LNCaP clone FGC (cell line): Measurements from ENCODE around the gene RCC2.

ENCODE experiments used
- DNase-seq: peaks from one replicate; pipeline ENCODE4 v3.0.0-alpha.2; 2011; ENCODE audit warnings: low read depth
- H3K4me3 ChIP-seq: 2 replicates; pipeline ENCODE4 v1.5.1; 2011; ENCODE audit warnings: mild to moderate bottlenecking, low read depth, low read length, control low read depth
- TF ChIP-seq, protein P1 (sequence below): IDR thresholded peaks from 2 replicates; pipeline ENCODE4 v1.5.1; 2012; ENCODE audit warnings: mild to moderate bottlenecking; ENCODE audit not compliant: control insufficient read depth, insufficient read depth; ENCODE audit errors: extremely low read depth

The RCC2 gene

GRCh38 chr1:17437260-17437579, 2.3 kb downstream of the RCC2 start:
- H3K4me3 ChIP-seq = peak overlapping the region; percentile 58
- DNase-seq = no peak
- TF ChIP-seq, protein P1, sequence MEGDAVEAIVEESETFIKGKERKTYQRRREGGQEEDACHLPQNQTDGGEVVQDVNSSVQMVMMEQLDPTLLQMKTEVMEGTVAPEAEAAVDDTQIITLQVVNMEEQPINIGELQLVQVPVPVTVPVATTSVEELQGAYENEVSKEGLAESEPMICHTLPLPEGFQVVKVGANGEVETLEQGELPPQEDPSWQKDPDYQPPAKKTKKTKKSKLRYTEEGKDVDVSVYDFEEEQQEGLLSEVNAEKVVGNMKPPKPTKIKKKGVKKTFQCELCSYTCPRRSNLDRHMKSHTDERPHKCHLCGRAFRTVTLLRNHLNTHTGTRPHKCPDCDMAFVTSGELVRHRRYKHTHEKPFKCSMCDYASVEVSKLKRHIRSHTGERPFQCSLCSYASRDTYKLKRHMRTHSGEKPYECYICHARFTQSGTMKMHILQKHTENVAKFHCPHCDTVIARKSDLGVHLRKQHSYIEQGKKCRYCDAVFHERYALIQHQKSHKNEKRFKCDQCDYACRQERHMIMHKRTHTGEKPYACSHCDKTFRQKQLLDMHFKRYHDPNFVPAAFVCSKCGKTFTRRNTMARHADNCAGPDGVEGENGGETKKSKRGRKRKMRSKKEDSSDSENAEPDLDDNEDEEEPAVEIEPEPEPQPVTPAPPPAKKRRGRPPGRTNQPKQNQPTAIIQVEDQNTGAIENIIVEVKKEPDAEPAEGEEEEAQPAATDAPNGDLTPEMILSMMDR = no peak

DNA sequence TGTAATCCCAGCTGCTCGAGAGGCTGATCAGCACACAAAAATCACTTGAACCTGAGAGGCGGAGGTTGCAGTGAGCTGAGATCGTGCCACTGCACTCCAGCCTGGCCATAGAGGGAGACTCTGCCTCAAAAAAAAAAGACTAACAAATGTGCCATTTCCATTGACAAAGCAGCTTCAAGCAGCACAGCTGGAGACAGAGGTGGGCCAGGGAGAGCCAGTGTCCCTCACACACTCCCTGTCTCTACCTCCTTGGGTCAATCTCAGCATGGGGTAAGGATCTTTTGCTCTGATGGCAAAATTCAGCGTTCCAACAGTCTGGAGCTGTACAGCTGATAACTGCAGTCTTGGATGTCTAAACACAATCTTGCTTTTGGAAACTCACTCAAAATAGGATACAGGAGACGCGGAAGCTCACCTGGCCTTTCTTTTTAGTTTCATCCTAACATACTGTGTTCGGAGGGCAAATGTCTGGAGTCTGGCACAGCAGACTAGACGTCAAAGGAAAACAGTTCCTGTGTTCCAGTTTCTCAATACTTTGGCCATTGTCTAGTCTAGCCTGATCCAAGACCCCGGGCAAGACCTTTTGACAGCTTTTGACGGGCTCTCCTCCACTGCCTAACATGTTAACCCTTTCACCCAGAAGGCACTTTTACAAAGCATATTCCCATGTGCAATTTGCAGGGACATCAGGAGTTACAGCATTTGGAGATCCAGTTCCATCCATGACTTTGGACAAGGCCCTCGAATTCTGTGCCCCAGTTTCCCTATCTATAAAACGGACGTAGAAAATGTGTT, 2.9 kb downstream of the RCC2 start:
- no peak for DNase-seq
- H3K4me3 ChIP-seq = peak overlapping the region; percentile 58
- TF ChIP-seq, protein P1 = no peak

DNA sequence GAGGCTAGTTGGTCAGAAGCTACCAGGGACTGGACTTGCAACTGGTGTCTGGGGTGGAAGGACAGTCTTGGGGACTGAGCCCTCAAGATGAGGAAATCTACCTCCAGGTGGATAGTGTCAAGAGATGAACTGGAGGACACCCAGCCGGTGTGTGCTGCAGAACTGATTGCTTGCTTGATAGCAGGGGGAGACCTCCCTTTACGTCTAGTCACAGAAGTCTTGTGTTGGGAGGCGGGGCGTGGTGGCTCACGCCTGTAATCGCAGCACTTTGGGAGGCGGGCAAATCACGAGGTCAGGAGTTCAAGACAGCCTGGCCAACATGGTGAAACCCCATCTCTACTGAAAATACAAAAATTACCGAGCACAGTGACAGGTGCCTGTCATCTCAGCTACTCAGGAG, 4.9 kb downstream of the RCC2 start:
- DNase-seq = no peak
- no peak overlapping the region for H3K4me3 ChIP-seq
- TF ChIP-seq, protein P1 = no peak

GRCh38 chr1:17434016-17434415, 5.5 kb downstream of the RCC2 start:
- no peak for DNase-seq
- no peak overlapping the region for H3K4me3 ChIP-seq
- TF ChIP-seq, protein P1 = no peak

- no peak overlapping the region for H3K4me3 ChIP-seq
- TF ChIP-seq, protein P1 = no peak
- DNase-seq = no peak
Observed at GRCh38 chr1:17433261-17433660, 6.2 kb downstream of the RCC2 start.

DNA sequence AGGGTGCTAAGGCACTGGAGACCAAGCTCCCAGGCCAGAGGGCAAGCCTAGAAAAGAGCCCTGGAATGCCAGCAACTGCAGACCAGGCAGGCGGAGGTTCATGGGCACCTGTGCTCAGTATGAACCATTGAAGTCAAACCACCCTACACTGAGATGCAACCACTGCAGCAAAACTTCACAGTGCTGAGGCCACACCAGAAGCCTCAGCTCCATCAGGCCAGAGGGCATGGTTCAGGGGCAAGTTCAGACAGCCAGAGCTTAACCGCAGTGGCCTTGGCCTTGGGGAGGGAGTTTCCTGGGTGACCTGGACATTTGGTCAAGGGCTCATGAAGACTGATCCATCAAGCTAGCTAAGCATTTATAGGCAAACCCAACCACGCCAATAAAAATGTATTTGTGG, 7.1 kb downstream of the RCC2 start:
- TF ChIP-seq, protein P1 = no peak
- DNase-seq = no peak
- no peak overlapping the region for H3K4me3 ChIP-seq

DNA sequence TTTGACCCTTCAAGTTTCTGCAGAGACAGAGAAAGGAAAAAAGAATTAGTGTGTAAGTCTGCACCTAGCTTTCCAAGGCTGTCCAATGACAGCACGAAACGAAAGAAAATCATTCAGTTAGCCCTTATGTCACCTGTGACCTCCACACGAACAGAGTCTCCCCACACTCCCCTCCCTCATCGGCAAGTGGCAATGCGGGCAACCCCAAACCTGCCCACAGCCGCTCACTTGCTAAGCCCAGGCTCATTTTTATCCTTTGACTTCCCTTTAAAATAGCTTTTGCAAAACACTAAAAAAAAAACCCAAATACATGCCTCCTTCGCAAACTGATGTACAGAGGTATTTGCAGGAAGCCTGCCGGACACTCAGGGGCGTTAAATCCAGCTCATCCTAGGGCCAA, 10.3 kb downstream of the RCC2 start:
- no peak for DNase-seq
- no peak overlapping the region for H3K4me3 ChIP-seq
- TF ChIP-seq, protein P1 = no peak
